GM21717 (cell line): ENCODE measurements around the gene WDCP.

Source experiments
- ATAC-seq: cut with Tn5 transposase; IDR thresholded peaks from one replicate; pipeline ENCODE4 v1.9.1; 2021; ENCODE audit warnings: mild to moderate bottlenecking, moderate library complexity; ENCODE audit not compliant: unreplicated experiment

Gene WDCP

DNA sequence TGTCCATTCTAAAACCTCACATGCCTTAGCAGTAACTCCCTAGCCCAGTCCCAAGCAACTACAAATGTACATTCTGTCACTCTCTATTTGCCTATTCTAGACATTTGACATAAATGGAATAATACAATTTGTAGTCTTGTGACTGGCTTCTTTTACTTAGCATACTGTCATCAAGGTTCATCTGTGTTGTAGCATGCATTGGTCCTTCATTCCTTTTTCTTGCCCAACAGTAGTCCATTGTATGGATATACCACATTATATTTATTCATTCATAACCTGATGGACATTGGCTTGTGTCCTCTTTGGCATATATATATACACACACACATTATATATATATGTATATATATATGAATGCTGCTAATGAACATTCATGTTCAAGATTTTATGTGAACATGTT is 39.5 kb downstream of the WDCP start:
- no peak for ATAC-seq

DNA sequence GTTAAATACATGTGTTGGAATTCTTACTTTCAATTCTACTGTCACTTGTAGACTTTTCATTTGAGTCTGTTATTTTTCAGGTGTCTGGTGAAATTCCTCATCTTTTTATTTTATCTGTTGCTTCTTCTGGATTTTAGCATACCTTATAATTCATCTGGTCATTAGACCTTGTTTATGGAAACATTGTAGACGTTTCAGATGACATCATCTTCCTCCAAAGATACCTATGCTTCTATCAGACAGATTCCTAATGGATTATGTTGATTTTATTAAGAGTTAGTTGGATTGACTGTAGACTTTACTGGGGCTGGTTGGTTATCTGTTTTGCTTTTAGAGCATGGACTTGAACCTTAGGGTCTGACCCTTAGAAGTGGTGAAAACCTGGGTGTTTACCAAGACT is 52.6 kb downstream of the WDCP start:
- ATAC-seq = no peak

DNA sequence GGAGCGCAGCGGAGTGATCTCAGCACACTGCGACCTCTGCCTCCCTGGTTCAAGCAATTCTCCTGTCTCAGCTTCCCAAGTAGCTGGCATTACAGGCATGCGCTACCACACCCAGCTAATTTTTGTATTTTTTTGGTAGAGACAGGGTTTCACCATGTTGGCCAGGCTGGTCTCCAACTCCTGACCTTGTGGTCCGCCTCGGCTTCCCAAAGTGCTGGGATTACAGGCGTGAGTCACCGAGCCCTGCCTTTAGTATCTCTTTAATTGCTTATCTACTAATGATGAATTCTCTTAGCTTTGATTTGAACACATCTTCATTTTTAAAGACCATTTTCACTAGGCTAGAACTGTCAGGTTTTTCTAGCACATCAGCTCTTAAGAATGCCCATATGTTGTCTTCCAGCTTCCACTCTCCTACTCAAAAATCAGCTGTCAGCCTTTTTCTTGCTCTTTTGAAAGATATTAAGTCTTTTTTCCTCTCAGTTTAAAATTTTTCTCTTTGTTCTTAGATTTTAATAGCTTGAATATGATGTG is 53.4 kb downstream of the WDCP start:
- ATAC-seq = no peak

DNA sequence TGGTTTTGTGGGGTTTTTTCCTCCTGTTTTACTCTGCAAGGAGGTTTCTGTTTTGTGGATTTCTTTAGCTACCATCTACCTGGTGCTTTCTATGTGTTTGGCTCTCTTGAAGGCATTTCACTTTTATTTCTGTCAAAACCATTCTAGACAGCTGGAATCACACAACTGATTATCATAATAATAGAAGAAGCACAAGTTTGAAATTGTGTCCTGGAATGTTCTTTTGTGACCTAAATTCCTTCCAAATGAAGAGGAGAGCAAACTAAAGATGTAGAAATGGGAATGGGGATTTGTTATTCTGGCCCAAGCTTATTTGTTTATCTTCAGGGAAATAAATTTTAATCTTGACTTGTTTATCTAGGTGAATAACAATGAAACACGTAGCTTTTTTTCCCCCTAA is 54.3 kb downstream of the WDCP start:
- ATAC-seq = no peak

DNA sequence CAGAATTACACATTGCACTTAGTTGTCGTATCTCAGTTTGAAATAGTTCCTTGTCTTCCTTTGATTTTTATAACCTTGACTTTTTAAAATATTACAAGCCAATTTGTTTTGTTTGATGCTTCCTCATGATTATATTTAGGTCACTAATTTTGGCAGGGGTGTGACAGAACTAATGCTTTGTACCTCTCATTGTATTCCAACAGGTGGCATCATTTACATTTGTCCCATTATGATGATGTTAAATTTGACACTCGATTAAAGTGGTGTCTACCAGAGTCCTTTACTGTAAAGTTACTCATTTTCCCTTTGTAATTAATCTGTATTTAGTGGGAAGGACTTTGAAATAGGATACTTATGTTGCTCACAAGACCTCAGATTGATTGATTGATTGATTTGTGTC is 58.8 kb downstream of the WDCP start:
- ATAC-seq = no peak
